Hepatocyte (in vitro differentiated cells): ENCODE measurements around the gene SLAMF8. TPM values are rescaled to one million over a fixed set of nuclear protein-coding genes. Genes with fewer than 3 reads are reported as not detected.

Experiments
- DNase-seq: peaks from one replicate; pipeline ENCODE4 v3.0.0-alpha.2; 2016; ENCODE audit warnings: low spot score
- H2AFZ ChIP-seq: fragments of 200-600 bp; sonication (generic); 2 replicates; pipeline ENCODE4 v1.6.0; 2016; ENCODE audit warnings: antibody characterized with exemption, mild to moderate bottlenecking
- H3K27ac ChIP-seq: fragments of 200-600 bp; sonication (generic); 2 replicates; pipeline ENCODE4 v1.5.1; 2016; ENCODE audit warnings: mild to moderate bottlenecking
- H3K27me3 ChIP-seq: fragments of 200-600 bp; sonication (generic); 2 replicates; pipeline ENCODE4 v1.6.1; 2016
- H3K36me3 ChIP-seq: fragments of 200-600 bp; sonication (generic); replicated peaks from 2 replicates; pipeline ENCODE4 v1.5.1; 2016; ENCODE audit warnings: low read depth; ENCODE audit not compliant: insufficient read depth
- H3K4me1 ChIP-seq: fragments of 200-600 bp; sonication (generic); 2 replicates; pipeline ENCODE4 v1.5.1; 2016; ENCODE audit warnings: mild to moderate bottlenecking, moderate library complexity; ENCODE audit not compliant: insufficient read depth
- H3K4me2 ChIP-seq: fragments of 200-600 bp; sonication (generic); 2 replicates; pipeline ENCODE4 v1.6.0; 2016
- H3K4me3 ChIP-seq: fragments of 200-600 bp; sonication (generic); 2 replicates; pipeline ENCODE4 v1.5.1; 2016; ENCODE audit warnings: mild to moderate bottlenecking
- H3K79me2 ChIP-seq: fragments of 200-600 bp; sonication (generic); 2 replicates; pipeline ENCODE4 v1.6.0; 2017; ENCODE audit warnings: mild to moderate bottlenecking
- H3K9me2 ChIP-seq: fragments of 200-600 bp; sonication (generic); replicated peaks from 2 replicates; pipeline ENCODE4 v1.6.0; 2017; ENCODE audit warnings: mild to moderate bottlenecking; ENCODE audit not compliant: insufficient read depth
- H3K9me3 ChIP-seq: fragments of 200-600 bp; sonication (generic); 2 replicates; pipeline ENCODE4 v1.5.1; 2016; ENCODE audit warnings: low read depth, mild to moderate bottlenecking
- H4K20me1 ChIP-seq: fragments of 200-600 bp; sonication (generic); 2 replicates; pipeline ENCODE4 v1.6.0; 2016; ENCODE audit warnings: mild to moderate bottlenecking; ENCODE audit not compliant: insufficient read depth, poor library complexity, severe bottlenecking
- EZH2 ChIP-seq: fragments of 200-600 bp; sonication (generic); IDR thresholded peaks from 2 replicates; pipeline ENCODE4 v1.6.1; 2016; ENCODE audit warnings: antibody characterized with exemption, mild to moderate bottlenecking, borderline replicate concordance
- EZH2phosphoT487 ChIP-seq: fragments of 200-600 bp; sonication (generic); IDR thresholded peaks from one replicate; pipeline ENCODE4 v1.6.1; 2018; ENCODE audit warnings: antibody characterized with exemption, mild to moderate bottlenecking, low read depth, moderate library complexity; ENCODE audit not compliant: unreplicated experiment, severe bottlenecking
- WGBS: methylation state at CpG from one replicate; pipeline ENCODE4 v1.1.6; 2016; ENCODE audit warnings: low lambda C conversion rate; ENCODE audit errors: missing lambda C conversion rate; 5-methylcytosine and 5-hydroxymethylcytosine counted together
- polyA plus RNA-seq: library from polyadenylated mRNA; unstranded; fragments of >200 nt; fragmentation: Nextera tagmentation; extraction: Ambion mirVana; gene quantifications from 2 replicates; pipeline ENCODE4 v1.2.1, GENCODE V29; 2016
- total RNA-seq: library from RNA; depleted of rRNA; stranded (reverse); fragments of >200 nt; gene quantifications from 2 replicates; pipeline ENCODE4 v1.2.3, GENCODE V29; 2014
- TF ChIP-seq, protein P1 (sequence below): fragments of 200-600 bp; sonication (generic); IDR thresholded peaks from 2 replicates; pipeline ENCODE4 v1.5.1; 2016; ENCODE audit warnings: antibody characterized with exemption, mild to moderate bottlenecking; ENCODE audit not compliant: poor library complexity

SLAMF8 gene
- total and polyA plus RNA-seq, 2 experiments from 2014 or later = 0.57 to 0.74 TPM

DNA sequence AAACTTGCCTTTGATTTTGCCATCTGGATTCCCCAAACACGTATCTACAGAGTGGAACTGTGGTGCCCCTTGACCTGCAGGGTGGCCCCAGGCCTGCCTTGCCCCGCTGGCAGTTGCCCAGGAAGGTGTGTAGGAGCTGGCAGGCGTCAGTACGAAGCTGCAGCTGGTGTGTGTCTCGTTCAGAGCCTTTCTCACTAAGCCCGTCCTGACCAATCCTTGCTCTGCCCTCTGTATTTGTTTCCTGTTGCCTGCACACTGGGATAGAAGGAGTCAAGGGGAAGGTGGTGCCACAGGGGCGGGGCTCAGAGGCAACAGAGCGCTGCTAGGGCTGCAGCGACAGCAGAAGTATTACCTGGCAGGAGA, 41.0 kb downstream of the SLAMF8 start:
- no peak for TF ChIP-seq EZH2phosphoT487
- TF ChIP-seq, protein P1, sequence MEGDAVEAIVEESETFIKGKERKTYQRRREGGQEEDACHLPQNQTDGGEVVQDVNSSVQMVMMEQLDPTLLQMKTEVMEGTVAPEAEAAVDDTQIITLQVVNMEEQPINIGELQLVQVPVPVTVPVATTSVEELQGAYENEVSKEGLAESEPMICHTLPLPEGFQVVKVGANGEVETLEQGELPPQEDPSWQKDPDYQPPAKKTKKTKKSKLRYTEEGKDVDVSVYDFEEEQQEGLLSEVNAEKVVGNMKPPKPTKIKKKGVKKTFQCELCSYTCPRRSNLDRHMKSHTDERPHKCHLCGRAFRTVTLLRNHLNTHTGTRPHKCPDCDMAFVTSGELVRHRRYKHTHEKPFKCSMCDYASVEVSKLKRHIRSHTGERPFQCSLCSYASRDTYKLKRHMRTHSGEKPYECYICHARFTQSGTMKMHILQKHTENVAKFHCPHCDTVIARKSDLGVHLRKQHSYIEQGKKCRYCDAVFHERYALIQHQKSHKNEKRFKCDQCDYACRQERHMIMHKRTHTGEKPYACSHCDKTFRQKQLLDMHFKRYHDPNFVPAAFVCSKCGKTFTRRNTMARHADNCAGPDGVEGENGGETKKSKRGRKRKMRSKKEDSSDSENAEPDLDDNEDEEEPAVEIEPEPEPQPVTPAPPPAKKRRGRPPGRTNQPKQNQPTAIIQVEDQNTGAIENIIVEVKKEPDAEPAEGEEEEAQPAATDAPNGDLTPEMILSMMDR = no peak
- TF ChIP-seq EZH2 = no peak
- Histone ChIP-seq H2AFZ (no peak overlapping the region), H3K36me3 (no peaks in the 10 kb centered on the region), H3K27ac (no peak overlapping the region), H3K4me2 (peak overlapping the region; percentile 12), H3K4me1 (peaks cover 9% of the 10 kb centered on the region), H3K9me2 (no peaks in the 10 kb centered on the region), H4K20me1 (no peaks in the 10 kb centered on the region), H3K79me2 (no peaks in the 10 kb centered on the region), H3K4me3 (no peak overlapping the region), H3K27me3 (no peaks in the 10 kb centered on the region), H3K9me3 (no peaks in the 10 kb centered on the region)
- peak; percentile 68 for DNase-seq
- WGBS = 25% methylated on average over 9 of the region's 9 CpGs

DNA sequence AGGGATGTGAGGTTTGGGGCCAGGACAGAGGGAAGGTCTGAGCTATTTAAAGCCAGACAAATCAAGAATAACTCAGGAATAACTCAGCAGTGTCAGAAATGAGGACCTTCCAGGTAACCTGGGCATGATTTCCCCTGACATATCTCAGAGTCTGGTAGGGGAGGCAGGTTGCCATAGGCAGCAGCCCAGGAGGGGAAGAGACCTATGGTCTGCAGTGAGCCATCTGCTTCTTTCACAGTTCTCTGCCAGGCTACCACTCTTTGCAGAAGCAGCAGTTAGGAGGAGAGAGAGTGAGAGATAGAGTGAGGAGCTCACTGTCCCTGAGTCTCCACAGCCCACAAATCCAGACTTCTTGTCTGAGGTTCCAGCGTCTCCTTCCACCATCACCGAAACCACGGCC, 42.1 kb downstream of the SLAMF8 start:
- no peaks in the 10 kb centered on the region for H3K36me3 ChIP-seq
- H3K79me2 ChIP-seq = no peaks in the 10 kb centered on the region
- H2AFZ ChIP-seq = no peak overlapping the region
- no peak for DNase-seq
- H3K27me3 ChIP-seq = no peaks in the 10 kb centered on the region
- WGBS = 45% methylated on average over 2 of the region's 3 CpGs
- peaks cover 9% of the 10 kb centered on the region for H3K4me1 ChIP-seq
- no peak overlapping the region for H3K4me2 ChIP-seq
- no peak overlapping the region for H3K27ac ChIP-seq
- no peak overlapping the region for H3K4me3 ChIP-seq
- no peaks in the 10 kb centered on the region for H4K20me1 ChIP-seq
- H3K9me2 ChIP-seq = no peaks in the 10 kb centered on the region
- H3K9me3 ChIP-seq = no peaks in the 10 kb centered on the region
- TF ChIP-seq, protein P1 = no peak
- TF ChIP-seq EZH2 (no peak), EZH2phosphoT487 (no peak)

DNA sequence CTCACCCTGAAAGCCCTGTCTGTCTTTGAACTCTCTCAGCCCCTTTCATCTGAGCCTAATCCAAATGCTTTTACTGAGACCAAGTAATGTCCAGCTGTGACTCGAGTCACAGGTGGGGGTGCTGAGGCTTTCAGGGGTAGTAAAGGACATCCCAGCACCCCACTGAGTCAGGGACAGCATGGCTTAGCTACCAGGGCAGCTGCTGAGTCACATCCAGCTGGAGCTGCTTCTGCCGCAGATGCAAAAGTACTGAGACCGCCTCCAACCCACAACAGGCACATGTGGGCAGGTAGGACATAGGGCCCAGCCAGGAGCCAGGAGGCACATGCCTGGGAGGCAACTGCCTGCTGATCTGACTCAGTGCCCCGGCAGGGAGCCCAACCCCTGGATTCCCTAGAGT, 42.5 kb downstream of the SLAMF8 start:
- Histone ChIP-seq H4K20me1 (no peaks in the 10 kb centered on the region), H2AFZ (no peak overlapping the region), H3K4me2 (no peak overlapping the region), H3K9me2 (no peaks in the 10 kb centered on the region), H3K36me3 (no peaks in the 10 kb centered on the region), H3K79me2 (no peaks in the 10 kb centered on the region), H3K27ac (no peak overlapping the region), H3K4me3 (no peak overlapping the region), H3K9me3 (no peaks in the 10 kb centered on the region), H3K27me3 (no peaks in the 10 kb centered on the region), H3K4me1 (peaks cover 9% of the 10 kb centered on the region)
- no peak for DNase-seq
- no peak for TF ChIP-seq EZH2phosphoT487
- TF ChIP-seq, protein P1 = no peak
- TF ChIP-seq EZH2 = no peak
- 37% methylated on average over 4 of the region's 4 CpGs for WGBS

DNA sequence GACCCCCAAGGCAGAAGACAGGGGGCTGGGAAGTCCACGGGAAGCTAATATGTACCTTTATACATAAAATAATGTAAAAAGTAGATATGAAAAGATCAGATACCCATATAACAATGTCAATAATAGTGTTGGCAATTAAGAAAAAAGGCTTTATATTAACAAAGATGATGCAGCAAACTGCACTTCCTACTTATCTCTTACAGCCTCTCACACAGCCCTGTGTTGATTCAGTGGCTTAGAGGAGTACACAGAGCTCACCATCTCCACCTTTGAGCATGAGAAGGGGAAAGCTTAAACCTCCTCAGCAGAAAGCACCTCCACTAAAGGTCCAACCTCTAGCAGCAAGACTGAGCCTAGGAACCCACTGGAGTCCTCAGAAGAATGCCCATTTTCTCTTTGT, 42.9 kb downstream of the SLAMF8 start:
- H3K36me3 ChIP-seq = no peaks in the 10 kb centered on the region
- no peaks in the 10 kb centered on the region for H3K79me2 ChIP-seq
- H3K9me2 ChIP-seq = no peaks in the 10 kb centered on the region
- H3K4me3 ChIP-seq = no peak overlapping the region
- no peak overlapping the region for H3K4me2 ChIP-seq
- H4K20me1 ChIP-seq = no peaks in the 10 kb centered on the region
- no peaks in the 10 kb centered on the region for H3K27me3 ChIP-seq
- H3K27ac ChIP-seq = no peak overlapping the region
- DNase-seq = no peak
- peaks cover 9% of the 10 kb centered on the region for H3K4me1 ChIP-seq
- 83% methylated on average over 1 of the region's 1 CpG for WGBS
- no peak overlapping the region for H2AFZ ChIP-seq
- H3K9me3 ChIP-seq = no peaks in the 10 kb centered on the region
- TF ChIP-seq, protein P1 = no peak
- TF ChIP-seq EZH2phosphoT487 (no peak), EZH2 (no peak)
